Stimulated activated effector memory CD8-positive, alpha-beta T cell treated with anti-CD3 and anti-CD28 coated beads, Interleukin-12 subunit alpha, Interleukin-12 subunit beta, amount 100 ng/mL, for 72 hours (primary cell): ENCODE results near the gene ALS2CL.

Source experiments
- ATAC-seq: fragments of 150-1000 bp; cut with Tn5 transposase; 2 replicates; pipeline ENCODE4 v1.10.0; 2021
- DNase-seq, 2 donors: peaks; one replicate each; pipeline ENCODE4 v3.0.0; 2021 to 2022; ENCODE audit warnings: low spot score in 2 of 2
- H3K27ac Mint-ChIP-seq: one replicate; pipeline ENCODE4 v1.8.0; 2022; ENCODE audit warnings: mild to moderate bottlenecking, mixed read lengths
- H3K36me3 Mint-ChIP-seq: one replicate; pipeline ENCODE4 v1.8.0; 2022; ENCODE audit warnings: mild to moderate bottlenecking, mixed read lengths
- H3K4me1 Mint-ChIP-seq: one replicate; pipeline ENCODE4 v1.8.0; 2022; ENCODE audit warnings: mixed read lengths
- H3K4me3 Mint-ChIP-seq: one replicate; pipeline ENCODE4 v1.8.0; 2022; ENCODE audit warnings: mild to moderate bottlenecking, mixed read lengths
- H3K9me3 Mint-ChIP-seq: one replicate; pipeline ENCODE4 v1.8.0; 2022; ENCODE audit warnings: mixed read lengths

Gene ALS2CL

DNA sequence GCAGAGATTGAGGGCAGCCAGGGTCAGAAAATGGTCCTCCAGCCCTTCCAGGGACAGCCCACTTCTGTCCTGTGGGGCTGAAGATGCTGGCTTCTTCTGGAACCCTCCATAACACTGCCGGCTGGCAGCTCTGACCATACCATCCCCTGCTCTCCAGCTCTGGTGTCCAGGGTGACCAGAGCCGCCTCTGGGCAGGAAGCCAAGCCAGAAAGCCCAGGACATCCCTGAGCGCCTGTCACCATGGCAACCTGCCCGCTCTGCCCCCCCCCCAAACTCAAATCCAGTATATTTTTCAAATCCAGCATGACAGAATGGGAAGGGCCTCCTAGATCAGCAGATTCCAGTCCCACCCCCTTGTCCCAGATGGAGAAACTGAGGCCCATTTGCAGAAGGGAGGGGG, 7.3 kb upstream of the ALS2CL start:
- Mint-ChIP-seq H3K27ac (no peak overlapping the region), H3K36me3 (no peaks in the 10 kb centered on the region), H3K4me3 (no peak overlapping the region), H3K9me3 (no peaks in the 10 kb centered on the region), H3K4me1 (peaks cover 4% of the 10 kb centered on the region)
- DNase-seq = no peak
- no peak for ATAC-seq

- H3K9me3 Mint-ChIP-seq = no peaks in the 10 kb centered on the region
- ATAC-seq (no peak), DNase-seq (no peak)
- H3K4me1 Mint-ChIP-seq = peaks cover 13% of the 10 kb centered on the region
- H3K36me3 Mint-ChIP-seq = no peaks in the 10 kb centered on the region
- no peak overlapping the region for H3K4me3 Mint-ChIP-seq
- H3K27ac Mint-ChIP-seq = no peak overlapping the region
Observed at GRCh38 chr3:46699676-46700523, 6.4 kb upstream of the ALS2CL start.

DNA sequence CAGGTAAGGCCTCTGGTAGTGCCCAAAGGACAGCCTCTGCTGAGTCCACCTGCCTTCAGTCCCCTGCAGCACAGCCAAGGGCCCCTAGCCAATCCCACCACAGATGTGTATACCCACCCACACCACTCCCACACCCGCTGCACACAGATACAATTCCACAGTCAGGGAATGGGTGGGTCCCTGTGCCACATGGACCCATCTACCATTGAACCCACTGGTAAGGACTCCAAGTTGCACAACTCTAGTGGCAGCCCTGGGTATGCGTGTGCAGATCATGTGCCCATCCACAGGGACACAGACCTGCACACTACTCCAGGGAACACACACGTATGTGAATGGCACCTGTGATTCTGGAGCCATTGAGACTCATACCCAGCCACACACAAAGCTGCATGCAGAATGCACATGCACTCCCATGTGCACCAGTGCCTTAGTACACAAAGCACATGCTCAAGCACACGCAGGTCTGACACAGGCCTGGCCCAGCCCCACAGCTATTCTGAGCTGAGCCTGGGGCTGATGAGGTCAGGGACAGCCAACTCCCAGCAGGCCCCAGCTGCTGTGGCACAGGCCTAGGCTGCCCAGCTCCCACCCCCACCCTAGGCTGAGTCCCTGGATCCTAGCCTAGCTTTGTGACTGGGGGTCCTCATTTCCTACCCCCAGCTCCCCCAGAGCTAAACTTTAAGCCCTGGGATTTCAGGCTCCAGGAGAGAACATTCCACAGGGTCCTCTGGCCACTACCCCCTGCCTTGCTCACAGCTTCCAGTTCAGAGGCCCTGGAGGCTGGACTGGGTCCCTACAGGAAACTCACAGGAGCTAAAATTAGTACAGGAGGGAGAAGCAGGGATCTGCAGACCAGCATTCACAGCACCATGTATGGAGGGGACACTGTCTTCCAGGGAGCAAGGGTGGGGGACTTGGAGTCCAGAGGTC, 2.7 kb upstream of the ALS2CL start:
- Mint-ChIP-seq H3K4me3 (no peak overlapping the region), H3K36me3 (no peaks in the 10 kb centered on the region), H3K27ac (peak overlapping the region; percentile 80)

GRCh38 chr3:46695177-46695961, 1.9 kb upstream of the ALS2CL start:
- peak overlapping the region; percentile 75 for H3K4me3 Mint-ChIP-seq
- no peaks in the 10 kb centered on the region for H3K36me3 Mint-ChIP-seq
- ATAC-seq (peak; percentile 33), DNase-seq (peak in 1 of 2 donors; percentile 66)
- no peaks in the 10 kb centered on the region for H3K9me3 Mint-ChIP-seq
- peaks cover 32% of the 10 kb centered on the region for H3K4me1 Mint-ChIP-seq
- H3K27ac Mint-ChIP-seq = peak overlapping the region; percentile 80

More for the DNA sequence above, 2.7 kb upstream of the ALS2CL start:
- DNase-seq (no peak), ATAC-seq (no peak)
- Mint-ChIP-seq H3K4me1 (peaks cover 32% of the 10 kb centered on the region), H3K9me3 (no peaks in the 10 kb centered on the region)

- Mint-ChIP-seq H3K36me3 (no peaks in the 10 kb centered on the region), H3K27ac (peak overlapping the region; percentile 80), H3K9me3 (no peaks in the 10 kb centered on the region), H3K4me3 (peak overlapping the region; percentile 75), H3K4me1 (peaks cover 32% of the 10 kb centered on the region)
- no peak for ATAC-seq
- DNase-seq = no peak
Observed at GRCh38 chr3:46694520-46694919, 1.0 kb upstream of the ALS2CL start.

DNA sequence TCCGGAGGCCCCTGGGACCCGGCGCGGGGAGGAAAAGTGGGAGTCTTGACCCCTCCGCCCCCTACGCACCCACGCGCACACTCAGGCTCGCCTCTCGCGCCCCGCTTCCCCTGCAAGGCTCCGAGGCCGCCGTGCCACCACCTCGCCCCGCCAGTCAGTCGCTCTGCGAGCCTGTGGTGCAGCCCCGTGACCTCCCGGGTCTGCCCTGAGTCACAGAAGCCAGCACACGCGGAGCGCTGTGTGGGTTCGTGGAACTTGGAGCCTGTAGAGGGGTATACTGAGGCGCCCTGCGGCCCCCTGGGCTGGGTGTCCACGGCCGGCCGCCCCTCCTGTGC, 380 bp upstream of the ALS2CL start:
- peaks cover 32% of the 10 kb centered on the region for H3K4me1 Mint-ChIP-seq

DNA sequence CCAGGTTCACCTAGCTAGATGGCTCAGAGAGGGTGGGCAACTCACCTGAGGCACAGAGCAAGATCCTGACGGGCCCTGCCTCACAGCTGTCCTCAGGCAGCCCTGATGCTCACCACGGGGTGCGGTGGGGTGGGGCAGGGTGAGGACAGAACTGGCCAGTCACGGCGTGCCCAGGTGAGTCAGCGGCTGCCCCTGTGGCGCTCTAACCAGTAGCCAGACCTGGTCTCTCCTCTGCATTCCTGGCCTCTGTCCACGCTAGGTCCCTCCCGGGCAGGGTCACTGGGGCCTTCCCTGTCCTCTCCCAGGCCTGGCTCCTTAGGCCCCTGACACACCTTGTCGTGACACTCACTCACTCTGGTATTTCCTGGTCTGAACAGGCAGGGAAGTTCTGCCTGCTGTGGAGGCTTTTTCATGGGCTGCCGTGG, 901 bp downstream of the ALS2CL start:
- no peaks in the 10 kb centered on the region for H3K9me3 Mint-ChIP-seq
- ATAC-seq (no peak), DNase-seq (no peak)
- no peaks in the 10 kb centered on the region for H3K36me3 Mint-ChIP-seq
- H3K4me1 Mint-ChIP-seq = peaks cover 32% of the 10 kb centered on the region
- H3K4me3 Mint-ChIP-seq = peak overlapping the region; percentile 75
- H3K27ac Mint-ChIP-seq = peak overlapping the region; percentile 40

More for the DNA sequence above, 380 bp upstream of the ALS2CL start:
- H3K27ac Mint-ChIP-seq = no peak overlapping the region
- ATAC-seq (peak; percentile 69), DNase-seq (no peak)
- peak overlapping the region; percentile 75 for H3K4me3 Mint-ChIP-seq
- no peaks in the 10 kb centered on the region for H3K36me3 Mint-ChIP-seq
- no peaks in the 10 kb centered on the region for H3K9me3 Mint-ChIP-seq

- H3K9me3 Mint-ChIP-seq = no peaks in the 10 kb centered on the region
- no peak for ATAC-seq
- H3K4me1 Mint-ChIP-seq = peaks cover 29% of the 10 kb centered on the region
- H3K4me3 Mint-ChIP-seq = no peak overlapping the region
- H3K27ac Mint-ChIP-seq = no peak overlapping the region
- DNase-seq = no peak
- no peaks in the 10 kb centered on the region for H3K36me3 Mint-ChIP-seq
Observed at GRCh38 chr3:46690798-46691197, 2.7 kb downstream of the ALS2CL start.

DNA sequence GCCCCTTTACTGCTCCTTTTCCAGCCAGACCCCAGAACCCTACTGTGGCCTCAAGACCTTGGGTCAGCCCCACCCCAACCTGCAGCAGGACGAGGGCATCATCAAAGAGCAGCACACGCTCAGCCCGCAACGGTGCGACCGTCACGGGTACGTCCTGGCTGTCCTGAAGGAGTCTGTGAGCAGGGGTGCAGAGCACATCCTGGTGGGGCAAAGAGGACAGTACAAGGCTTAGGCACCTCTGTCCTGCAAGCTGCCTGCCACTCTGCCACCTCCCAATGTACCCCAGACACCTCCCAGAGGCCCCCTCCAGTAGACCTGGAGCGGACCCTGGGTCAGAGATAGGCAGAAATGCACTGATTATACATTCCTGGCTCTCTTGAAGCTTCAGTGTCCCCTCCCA, 8.0 kb downstream of the ALS2CL start:
- H3K4me3 Mint-ChIP-seq = no peak overlapping the region
- H3K36me3 Mint-ChIP-seq = no peaks in the 10 kb centered on the region
- no peak for DNase-seq
- no peak for ATAC-seq
- H3K4me1 Mint-ChIP-seq = no peaks in the 10 kb centered on the region
- H3K27ac Mint-ChIP-seq = no peak overlapping the region
- no peaks in the 10 kb centered on the region for H3K9me3 Mint-ChIP-seq

GRCh38 chr3:46684891-46685290, 8.6 kb downstream of the ALS2CL start:
- DNase-seq (no peak), ATAC-seq (no peak)
- Mint-ChIP-seq H3K27ac (peak overlapping the region; percentile 15), H3K4me1 (no peaks in the 10 kb centered on the region), H3K36me3 (no peaks in the 10 kb centered on the region), H3K9me3 (no peaks in the 10 kb centered on the region), H3K4me3 (no peak overlapping the region)

DNA sequence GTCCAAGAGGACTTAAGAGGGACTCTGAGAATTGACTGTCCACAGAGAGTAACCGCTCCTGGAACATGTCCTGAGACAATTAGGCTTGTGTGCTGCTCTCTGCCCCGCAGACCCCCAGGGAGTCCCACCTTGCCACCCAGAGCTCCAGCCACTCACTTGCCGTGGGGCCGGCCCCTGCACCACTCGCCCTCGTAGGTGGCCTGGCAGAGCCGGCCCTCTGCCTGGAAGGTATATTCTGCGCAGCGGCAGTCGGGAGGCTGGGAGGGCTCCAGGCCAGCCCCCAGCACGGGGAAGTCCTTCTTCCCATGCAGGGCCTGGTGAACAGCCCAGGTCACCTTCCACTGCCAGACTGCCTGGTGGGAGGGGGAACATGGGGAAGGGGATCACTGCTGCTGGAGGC, 10.5 kb downstream of the ALS2CL start:
- Mint-ChIP-seq H3K9me3 (no peaks in the 10 kb centered on the region), H3K4me1 (no peaks in the 10 kb centered on the region), H3K36me3 (no peaks in the 10 kb centered on the region), H3K27ac (no peak overlapping the region), H3K4me3 (no peak overlapping the region)
- DNase-seq (no peak), ATAC-seq (no peak)

GRCh38 chr3:46681856-46682540, 11.5 kb downstream of the ALS2CL start:
- Mint-ChIP-seq H3K27ac (no peak overlapping the region), H3K4me3 (no peak overlapping the region), H3K36me3 (no peaks in the 10 kb centered on the region), H3K4me1 (no peaks in the 10 kb centered on the region), H3K9me3 (no peaks in the 10 kb centered on the region)
- ATAC-seq (no peak), DNase-seq (no peak)

GRCh38 chr3:46681387-46681786, 12.1 kb downstream of the ALS2CL start:
- Mint-ChIP-seq H3K9me3 (no peaks in the 10 kb centered on the region), H3K4me1 (no peaks in the 10 kb centered on the region), H3K27ac (no peak overlapping the region), H3K36me3 (no peaks in the 10 kb centered on the region), H3K4me3 (no peak overlapping the region)
- no peak for DNase-seq
- no peak for ATAC-seq

GRCh38 chr3:46680298-46680826, 13.1 kb downstream of the ALS2CL start:
- H3K27ac Mint-ChIP-seq = no peak overlapping the region
- no peaks in the 10 kb centered on the region for H3K4me1 Mint-ChIP-seq
- DNase-seq (no peak), ATAC-seq (no peak)
- no peak overlapping the region for H3K4me3 Mint-ChIP-seq
- H3K36me3 Mint-ChIP-seq = no peaks in the 10 kb centered on the region
- H3K9me3 Mint-ChIP-seq = no peaks in the 10 kb centered on the region
